GM19238 (cell line): ENCODE data around the gene TMEM139.
A peak's percentile ranks its signal among the peaks of the same experiment; 100 is the strongest.
"Not testable (repeated sequence)": the region's sequence is repeated elsewhere in the genome, so short reads cannot be mapped to it uniquely, and the experiment has no call there.

ENCODE experiments used
- DNase-seq: peaks from one replicate; pipeline ENCODE4 v3.0.0; 2011; ENCODE audit warnings: low spot score; ENCODE audit not compliant: insufficient read length

Gene TMEM139

GRCh38 chr7:143258831-143259230 is 25.9 kb upstream of the TMEM139 start:
- DNase-seq: no peak

DNA sequence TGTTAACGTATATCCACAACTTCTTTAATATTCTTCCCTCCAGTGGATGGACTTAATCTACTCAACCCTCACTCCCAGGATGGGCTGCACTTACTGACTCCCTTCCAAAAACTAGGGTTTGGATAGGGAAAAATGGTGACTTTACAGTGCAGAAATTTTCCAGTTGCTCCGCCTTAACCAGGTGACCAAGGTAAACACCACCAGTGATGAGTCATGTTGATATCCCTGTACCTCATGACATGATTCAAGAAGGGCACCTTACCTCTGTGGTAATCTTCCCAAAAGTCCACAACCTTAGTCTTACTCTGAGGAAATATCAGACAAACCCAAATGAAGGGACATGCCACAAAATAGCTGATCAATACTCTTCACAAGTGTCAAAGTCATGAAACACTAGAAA is 25.0 kb upstream of the TMEM139 start:
- no peak for DNase-seq

GRCh38 chr7:143261901-143262300 is 22.9 kb upstream of the TMEM139 start:
- DNase-seq: no peak

- peak; percentile 77 for DNase-seq
These were observed 21.2 kb upstream of the TMEM139 start, which contains the start of gene GSTK1 for GRCh38 chr7:143263266-143264195. TSS of gene GSTK1 (plus strand) at chr7:143263441. CDS start at chr7:143263514, 73 bp downstream.

DNA sequence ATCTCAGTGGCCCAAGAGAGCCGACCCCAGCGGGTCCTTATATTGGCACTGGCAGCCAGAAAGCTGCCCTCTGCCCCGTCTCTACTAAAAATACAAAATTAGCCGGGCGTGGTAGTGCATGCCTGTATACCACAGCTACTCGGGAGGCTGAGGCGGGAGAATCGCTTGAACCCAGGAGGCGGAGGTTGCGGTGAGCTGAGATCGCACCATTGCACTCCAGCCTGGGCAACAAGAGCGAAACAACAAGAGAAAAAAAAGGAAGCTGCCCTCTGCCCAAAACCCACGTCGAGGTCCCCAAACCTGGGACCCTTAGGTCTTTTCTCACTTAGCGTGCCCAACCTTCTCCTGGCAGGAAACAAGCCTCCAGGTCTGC is 20.6 kb upstream of the TMEM139 start:
- not testable (repeated sequence) for DNase-seq

GRCh38 chr7:143265017-143265693 is 19.6 kb upstream of the TMEM139 start:
- no peak for DNase-seq

DNA sequence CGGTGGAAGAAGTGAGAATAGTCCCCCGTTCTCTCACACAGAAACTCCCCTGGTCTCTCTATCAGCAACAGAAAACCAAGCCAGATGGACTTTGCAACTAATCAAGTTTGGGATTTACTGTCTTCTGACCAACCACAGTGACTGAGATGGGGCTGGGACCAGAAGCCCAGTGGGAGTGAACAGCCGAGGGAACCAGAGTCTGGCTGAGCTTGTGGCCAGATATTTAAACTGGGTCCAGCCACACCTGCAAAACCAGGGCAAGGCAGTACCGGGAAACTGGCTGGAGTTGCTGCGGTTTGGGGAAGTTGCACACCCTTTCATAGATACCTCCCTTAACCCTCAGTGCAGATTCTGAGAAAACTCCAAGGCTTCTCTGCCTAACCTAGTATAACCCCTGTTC is 15.5 kb upstream of the TMEM139 start:
- DNase-seq: no peak

DNA sequence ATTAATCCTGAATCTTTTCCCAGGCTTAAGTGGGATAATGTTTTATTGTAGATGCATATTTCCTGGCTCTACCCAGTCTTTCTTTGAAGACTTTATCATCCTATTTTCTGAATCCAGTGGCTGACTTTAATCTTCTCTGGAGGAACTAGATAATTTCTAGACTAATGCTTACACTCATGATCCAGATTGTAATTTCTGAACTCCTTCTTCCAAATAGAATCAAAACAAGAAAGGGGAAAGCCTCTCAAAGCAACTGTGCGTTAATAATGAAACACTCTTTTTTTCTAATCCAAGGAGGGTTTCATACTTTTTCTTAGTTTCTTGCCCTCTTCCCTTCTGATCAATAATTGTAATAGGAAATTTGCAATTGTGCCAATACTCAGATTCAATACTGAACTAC is 13.5 kb upstream of the TMEM139 start:
- no peak for DNase-seq

GRCh38 chr7:143272871-143273270 is 11.9 kb upstream of the TMEM139 start:
- DNase-seq: no peak

DNA sequence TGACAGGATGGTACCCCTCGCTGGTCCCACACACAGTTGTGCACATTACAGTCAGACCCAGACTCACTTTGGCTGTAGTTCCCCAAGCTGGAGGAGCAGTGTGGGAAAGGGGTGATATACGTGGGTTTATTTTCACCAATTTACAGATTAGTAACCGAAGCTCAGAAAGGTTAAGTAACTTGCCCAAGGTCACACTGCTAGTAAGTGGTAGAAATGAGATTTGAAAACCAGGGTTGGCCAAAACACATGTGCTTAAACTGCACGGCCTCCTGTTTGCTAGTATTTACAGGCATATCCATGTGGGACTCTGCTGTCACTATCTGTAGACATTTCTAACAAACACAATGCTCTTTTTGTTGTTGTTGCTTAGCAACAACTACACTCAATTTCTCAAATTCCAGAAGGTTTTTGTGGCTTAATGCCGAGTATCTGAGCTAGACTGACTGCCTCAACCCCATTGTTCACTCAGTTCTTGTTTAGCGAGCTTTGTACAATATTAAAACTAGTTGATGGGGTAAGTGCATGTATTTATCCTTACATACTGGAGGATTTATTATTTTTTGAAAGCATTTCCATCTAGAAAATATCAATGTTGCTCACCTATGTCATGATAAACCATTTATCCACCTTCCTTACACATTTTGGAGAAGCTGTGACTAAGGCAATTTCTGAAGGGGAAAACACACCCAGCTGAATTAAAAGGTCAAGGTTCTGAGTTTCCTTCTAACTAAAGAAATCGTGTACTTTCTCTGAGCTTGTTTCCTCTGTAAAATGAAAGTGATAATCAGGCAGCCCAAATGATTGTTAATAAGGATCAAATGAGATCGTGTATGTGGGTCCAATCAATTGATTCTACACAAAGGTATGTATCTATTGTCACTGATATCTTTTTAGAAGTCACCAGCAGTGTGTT is 5.3 kb upstream of the TMEM139 start:
- DNase-seq: no peak

DNA sequence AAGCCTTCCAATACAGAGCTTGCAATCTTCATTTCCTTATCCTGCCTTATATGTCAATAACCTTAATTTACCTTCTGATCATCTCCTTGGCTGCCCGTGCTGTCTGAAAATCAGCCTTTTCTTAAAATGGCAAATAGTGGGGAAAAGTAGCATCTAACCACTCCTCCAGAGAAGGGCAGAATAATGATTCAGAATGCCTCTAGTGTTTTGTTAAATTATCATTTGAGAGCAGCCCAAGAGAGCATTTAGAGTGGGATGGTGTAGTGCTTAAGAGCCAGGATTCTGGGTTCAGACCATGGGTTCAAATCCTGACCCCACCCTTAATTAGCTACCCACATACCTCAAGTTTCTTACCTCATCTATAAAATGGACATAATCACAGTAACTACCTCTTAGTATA is 4.6 kb upstream of the TMEM139 start:
- no peak for DNase-seq

DNA sequence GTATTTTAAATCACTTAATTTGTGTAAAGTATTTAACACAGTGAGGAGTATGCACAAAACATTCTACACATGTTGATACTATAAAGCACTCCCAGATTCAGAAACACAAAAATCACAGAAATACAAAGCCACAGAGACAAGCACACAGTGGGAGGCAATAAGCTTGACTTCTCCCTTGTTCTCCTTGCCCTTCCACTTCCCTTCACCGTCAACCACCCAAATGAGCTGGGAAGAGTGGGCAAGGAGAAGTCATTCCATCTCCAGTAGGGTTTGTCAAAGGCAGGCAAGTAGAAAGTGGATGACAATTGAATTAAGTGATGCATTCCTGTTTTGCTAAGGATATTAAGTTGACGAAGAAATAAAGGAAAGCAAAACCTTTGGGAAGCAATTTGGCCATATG is 4.2 kb upstream of the TMEM139 start:
- no peak for DNase-seq

DNA sequence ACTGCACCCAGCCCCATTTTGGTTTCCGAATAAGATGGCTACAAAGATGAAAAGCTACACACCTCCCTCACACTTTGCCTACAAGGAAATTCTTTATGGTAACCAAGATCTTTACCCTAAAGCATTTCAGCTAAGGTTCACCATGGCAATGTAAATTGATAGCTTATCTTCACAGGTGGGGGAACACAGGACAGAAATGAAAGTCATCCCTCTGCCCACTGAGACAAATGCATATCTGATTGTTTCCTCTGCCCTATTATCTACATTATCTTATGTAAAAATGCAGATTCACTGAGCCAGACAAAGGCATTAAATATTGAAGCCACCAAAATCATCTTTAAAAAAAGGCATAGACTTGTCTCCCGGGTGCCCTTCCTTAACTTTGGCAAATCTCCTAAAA is 3.2 kb upstream of the TMEM139 start:
- no peak for DNase-seq

- no peak for DNase-seq
These were observed 2.6 kb upstream of the TMEM139 start for GRCh38 chr7:143282124-143282523.

DNA sequence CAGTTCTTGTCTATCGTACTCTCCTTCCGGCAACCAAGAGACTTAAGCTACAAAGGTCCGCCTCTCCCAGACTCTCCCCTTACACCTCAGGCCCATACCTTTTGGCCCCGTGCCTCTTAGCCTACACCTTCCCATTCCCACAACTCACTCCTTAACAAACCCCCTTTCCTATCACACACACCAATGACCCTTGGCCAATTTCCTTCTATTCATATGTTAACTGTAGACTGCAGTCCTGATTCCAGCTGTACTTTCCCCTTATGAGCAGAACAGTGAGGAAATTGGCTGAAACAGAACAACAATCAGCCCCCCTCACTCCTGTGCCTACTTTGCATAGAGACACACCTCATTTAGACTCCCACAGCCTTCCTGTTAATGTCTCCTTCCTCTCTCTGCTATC is 1.4 kb upstream of the TMEM139 start:
- DNase-seq: no peak

DNA sequence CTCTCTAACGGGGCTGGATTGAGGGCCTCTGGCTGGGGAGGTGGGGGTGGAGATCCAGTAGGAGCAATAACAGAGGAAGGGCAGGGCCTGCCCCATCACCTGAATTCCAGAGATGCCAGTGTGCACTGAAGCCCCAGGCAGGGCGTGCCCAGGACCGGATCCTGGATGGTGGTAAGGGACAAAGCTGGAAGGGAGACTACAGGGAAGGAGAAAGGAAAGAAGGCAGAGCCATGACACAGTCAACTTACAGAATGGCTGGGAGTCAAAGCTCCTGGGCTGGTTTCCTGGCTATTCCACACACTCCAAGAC is 666 bp downstream of the TMEM139 start:
- no peak for DNase-seq

- DNase-seq: no peak
These were observed 1.2 kb downstream of the TMEM139 start for GRCh38 chr7:143285806-143286521.

GRCh38 chr7:143286522-143286890 is 1.7 kb downstream of the TMEM139 start:
- DNase-seq: no peak

- no peak for DNase-seq
These were observed 2.7 kb downstream of the TMEM139 start for GRCh38 chr7:143287339-143287934.

GRCh38 chr7:143287935-143288826 is 3.4 kb downstream of the TMEM139 start, which contains the start of gene CASP2:
TSS of gene CASP2 (plus strand) at chr7:143288351. CDS start at chr7:143288456, 105 bp downstream.
- peak; percentile 98 for DNase-seq
